ENCODE data around the gene UNC13C.

GRCh38 chr15:54045397-54045796 lies 67.2 kb downstream of the UNC13C start:
- TF ChIP-seq CTCF (IDR thresholded peaks at IDR 0.05; ENCODE audit: poor library complexity) = no peak
- TF ChIP-seq EZH2 (IDR thresholded peaks at IDR 0.05; ENCODE audit: borderline replicate concordance) = no peak
